GM12873 (cell line): ENCODE data around the gene TFAP2A.

Experiments
- TF ChIP-seq, protein P1 (sequence below): IDR thresholded peaks from 2 replicates; pipeline ENCODE4 v1.5.1; 2012; ENCODE audit warnings: low read depth, mild to moderate bottlenecking, moderate library complexity, low read length, control low read depth; ENCODE audit not compliant: insufficient read depth; ENCODE audit errors: missing control alignments

Gene TFAP2A

GRCh38 chr6:10401632-10402223, 13.1 kb downstream of the TFAP2A start:
- TF ChIP-seq, protein P1, sequence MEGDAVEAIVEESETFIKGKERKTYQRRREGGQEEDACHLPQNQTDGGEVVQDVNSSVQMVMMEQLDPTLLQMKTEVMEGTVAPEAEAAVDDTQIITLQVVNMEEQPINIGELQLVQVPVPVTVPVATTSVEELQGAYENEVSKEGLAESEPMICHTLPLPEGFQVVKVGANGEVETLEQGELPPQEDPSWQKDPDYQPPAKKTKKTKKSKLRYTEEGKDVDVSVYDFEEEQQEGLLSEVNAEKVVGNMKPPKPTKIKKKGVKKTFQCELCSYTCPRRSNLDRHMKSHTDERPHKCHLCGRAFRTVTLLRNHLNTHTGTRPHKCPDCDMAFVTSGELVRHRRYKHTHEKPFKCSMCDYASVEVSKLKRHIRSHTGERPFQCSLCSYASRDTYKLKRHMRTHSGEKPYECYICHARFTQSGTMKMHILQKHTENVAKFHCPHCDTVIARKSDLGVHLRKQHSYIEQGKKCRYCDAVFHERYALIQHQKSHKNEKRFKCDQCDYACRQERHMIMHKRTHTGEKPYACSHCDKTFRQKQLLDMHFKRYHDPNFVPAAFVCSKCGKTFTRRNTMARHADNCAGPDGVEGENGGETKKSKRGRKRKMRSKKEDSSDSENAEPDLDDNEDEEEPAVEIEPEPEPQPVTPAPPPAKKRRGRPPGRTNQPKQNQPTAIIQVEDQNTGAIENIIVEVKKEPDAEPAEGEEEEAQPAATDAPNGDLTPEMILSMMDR: no peak

- TF ChIP-seq, protein P1: no peak
These were observed 13.8 kb downstream of the TFAP2A start for GRCh38 chr6:10401004-10401536.

GRCh38 chr6:10400330-10400729, 14.5 kb downstream of the TFAP2A start:
- TF ChIP-seq, protein P1: no peak

- TF ChIP-seq, protein P1: no peak
These were observed 15.4 kb downstream of the TFAP2A start for GRCh38 chr6:10399451-10399850.

DNA sequence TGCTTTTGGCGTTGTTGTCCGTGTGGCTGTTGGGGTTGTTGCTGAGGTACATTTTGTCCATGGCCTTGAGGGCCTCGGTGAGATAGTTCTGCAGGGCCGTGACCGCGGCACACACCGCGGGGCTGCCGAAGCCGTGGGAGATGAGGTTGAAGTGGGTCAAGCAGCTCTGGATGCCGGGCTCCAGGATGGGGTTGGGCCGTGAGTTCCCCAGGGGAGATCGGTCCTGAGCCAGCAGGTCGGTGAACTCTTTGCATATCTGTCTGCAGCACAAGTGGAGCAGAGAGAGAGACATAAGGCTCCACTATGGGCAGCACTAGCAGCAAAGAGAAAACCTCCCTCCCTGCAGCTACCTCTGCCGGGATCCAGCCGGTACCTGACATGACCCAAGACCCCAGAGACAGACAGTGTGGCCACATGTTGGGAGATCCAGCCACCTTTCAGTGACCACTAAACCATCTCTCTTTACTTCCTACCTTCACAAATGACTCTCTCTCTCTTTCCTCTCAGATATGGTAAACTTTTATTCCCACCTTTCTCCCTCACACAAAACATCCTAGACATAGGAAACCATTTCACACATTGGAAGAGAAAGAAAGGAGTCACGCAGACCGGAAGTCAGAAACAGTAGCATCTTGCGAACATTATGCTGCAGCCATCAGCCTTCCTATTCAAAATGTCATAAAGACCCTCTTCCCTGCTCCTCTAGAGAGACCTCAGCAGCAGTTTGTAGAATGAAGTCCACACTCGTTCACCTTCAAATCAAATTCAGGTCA, 16.2 kb downstream of the TFAP2A start:
- TF ChIP-seq, protein P1: no peak

- TF ChIP-seq, protein P1: no peak
These were observed 17.0 kb downstream of the TFAP2A start for GRCh38 chr6:10397756-10398445.

DNA sequence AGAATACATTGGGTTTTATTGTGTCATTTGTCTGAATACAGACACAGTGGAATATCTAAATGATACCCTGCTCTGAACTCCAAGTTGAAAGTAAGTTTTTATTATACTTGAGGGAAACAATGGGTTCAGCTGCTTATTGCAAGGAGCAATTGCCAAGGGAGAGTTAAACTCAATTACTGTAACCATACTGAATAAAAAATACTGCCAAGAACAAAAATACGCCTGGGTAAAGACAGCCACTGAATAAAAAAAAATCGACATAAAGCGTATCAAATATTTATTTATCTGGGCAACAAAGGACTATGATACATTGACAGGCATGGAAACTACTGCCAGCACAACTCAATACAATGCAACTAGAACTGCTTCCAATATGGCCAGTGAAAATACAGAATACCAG, 18.1 kb downstream of the TFAP2A start:
- TF ChIP-seq, protein P1: no peak
